HUES6 (cell line): ENCODE measurements around the gene ELMO1.

Experiments used
- H3K27ac ChIP-seq: 2 replicates; pipeline ENCODE4 v1.7.0; 2013; ENCODE audit warnings: low read depth, mild to moderate bottlenecking, low read length, inconsistent platforms
- H3K27me3 ChIP-seq: 2 replicates; pipeline ENCODE4 v1.6.1; 2013; ENCODE audit warnings: low read length; ENCODE audit not compliant: control insufficient read depth, insufficient read depth
- H3K36me3 ChIP-seq: 2 replicates; pipeline ENCODE4 v1.6.1; 2013; ENCODE audit warnings: low read length; ENCODE audit not compliant: control insufficient read depth, insufficient read depth
- H3K4me1 ChIP-seq: 2 replicates; pipeline ENCODE4 v1.6.1; 2013; ENCODE audit warnings: low read length; ENCODE audit not compliant: control insufficient read depth, insufficient read depth
- H3K4me3 ChIP-seq: 2 replicates; pipeline ENCODE4 v1.5.1; 2013; ENCODE audit warnings: low read depth, low read length
- H3K9ac ChIP-seq: one replicate; pipeline ENCODE4 v1.6.1; 2013; ENCODE audit warnings: mild to moderate bottlenecking, low read length
- H3K9me3 ChIP-seq: 2 replicates; pipeline ENCODE4 v1.6.1; 2013; ENCODE audit warnings: low read depth, low read length; ENCODE audit not compliant: control insufficient read depth, insufficient read depth

The ELMO1 gene

GRCh38 chr7:37322831-37323230 lies 125.8 kb downstream of the ELMO1 start:
- Histone ChIP-seq H3K4me3 (no peak overlapping the region), H3K27me3 (no peaks in the 10 kb centered on the region), H3K9me3 (no peaks in the 10 kb centered on the region), H3K4me1 (peaks cover 8% of the 10 kb centered on the region), H3K9ac (no peak overlapping the region), H3K36me3 (no peaks in the 10 kb centered on the region), H3K27ac (no peak overlapping the region)

GRCh38 chr7:37320848-37321468 lies 127.7 kb downstream of the ELMO1 start:
- Histone ChIP-seq H3K36me3 (no peaks in the 10 kb centered on the region), H3K9me3 (no peaks in the 10 kb centered on the region), H3K27me3 (no peaks in the 10 kb centered on the region), H3K27ac (no peak overlapping the region), H3K4me1 (no peaks in the 10 kb centered on the region), H3K9ac (no peak overlapping the region), H3K4me3 (no peak overlapping the region)

- H3K36me3 ChIP-seq = no peaks in the 10 kb centered on the region
- H3K4me1 ChIP-seq = no peaks in the 10 kb centered on the region
These were observed 128.4 kb downstream of the ELMO1 start for GRCh38 chr7:37320140-37320847.

GRCh38 chr7:37318541-37318940 lies 130.1 kb downstream of the ELMO1 start:
- Histone ChIP-seq H3K4me1 (no peaks in the 10 kb centered on the region), H3K4me3 (no peak overlapping the region), H3K9ac (no peak overlapping the region), H3K9me3 (no peaks in the 10 kb centered on the region), H3K27ac (no peak overlapping the region), H3K27me3 (no peaks in the 10 kb centered on the region), H3K36me3 (no peaks in the 10 kb centered on the region)

More at GRCh38 chr7:37320140-37320847, 128.4 kb downstream of the ELMO1 start:
- no peak overlapping the region for H3K9ac ChIP-seq
- no peak overlapping the region for H3K4me3 ChIP-seq
- H3K9me3 ChIP-seq = no peaks in the 10 kb centered on the region
- no peaks in the 10 kb centered on the region for H3K27me3 ChIP-seq
- H3K27ac ChIP-seq = no peak overlapping the region

- Histone ChIP-seq H3K27me3 (no peaks in the 10 kb centered on the region), H3K9ac (no peak overlapping the region), H3K4me1 (no peaks in the 10 kb centered on the region)
These were observed 132.6 kb downstream of the ELMO1 start for GRCh38 chr7:37315772-37316715.

GRCh38 chr7:37312608-37313007 lies 136.1 kb downstream of the ELMO1 start:
- no peak overlapping the region for H3K27ac ChIP-seq
- no peaks in the 10 kb centered on the region for H3K9me3 ChIP-seq
- H3K4me1 ChIP-seq = peaks cover 5% of the 10 kb centered on the region; the same call in 1 of the 2 replicates
- H3K27me3 ChIP-seq = no peaks in the 10 kb centered on the region
- H3K9ac ChIP-seq = no peak overlapping the region
- no peak overlapping the region for H3K4me3 ChIP-seq
- no peaks in the 10 kb centered on the region; the same call in 1 of the 2 replicates for H3K36me3 ChIP-seq

More at GRCh38 chr7:37315772-37316715, 132.6 kb downstream of the ELMO1 start:
- H3K4me3 ChIP-seq = no peak overlapping the region
- no peaks in the 10 kb centered on the region for H3K9me3 ChIP-seq
- H3K36me3 ChIP-seq = no peaks in the 10 kb centered on the region
- no peak overlapping the region for H3K27ac ChIP-seq

- Histone ChIP-seq H3K9ac (no peak overlapping the region), H3K27me3 (no peaks in the 10 kb centered on the region), H3K4me1 (peaks cover 5% of the 10 kb centered on the region; the same call in 1 of the 2 replicates), H3K36me3 (no peaks in the 10 kb centered on the region; the same call in 1 of the 2 replicates), H3K4me3 (no peak overlapping the region), H3K9me3 (no peaks in the 10 kb centered on the region), H3K27ac (no peak overlapping the region)
These were observed 137.3 kb downstream of the ELMO1 start for GRCh38 chr7:37311355-37311754.

- Histone ChIP-seq H3K36me3 (no peaks in the 10 kb centered on the region; the same call in 1 of the 2 replicates), H3K4me3 (no peak overlapping the region), H3K27ac (no peak overlapping the region), H3K9ac (no peak overlapping the region), H3K27me3 (no peaks in the 10 kb centered on the region), H3K9me3 (no peaks in the 10 kb centered on the region), H3K4me1 (peaks cover 5% of the 10 kb centered on the region; the same call in 1 of the 2 replicates)
These were observed 138.2 kb downstream of the ELMO1 start for GRCh38 chr7:37310327-37311080.

- Histone ChIP-seq H3K27me3 (no peaks in the 10 kb centered on the region), H3K9ac (no peak overlapping the region), H3K36me3 (no peaks in the 10 kb centered on the region; the same call in 1 of the 2 replicates), H3K4me1 (peaks cover 5% of the 10 kb centered on the region; the same call in 1 of the 2 replicates), H3K27ac (no peak overlapping the region), H3K4me3 (no peak overlapping the region), H3K9me3 (no peaks in the 10 kb centered on the region)
These were observed 139.2 kb downstream of the ELMO1 start for GRCh38 chr7:37309493-37309892.

- H3K36me3 ChIP-seq = no peaks in the 10 kb centered on the region; the same call in 1 of the 2 replicates
These were observed 143.7 kb downstream of the ELMO1 start for GRCh38 chr7:37304921-37305320.

More at GRCh38 chr7:37304921-37305320, 143.7 kb downstream of the ELMO1 start:
- H3K4me3 ChIP-seq = no peak overlapping the region
- H3K27ac ChIP-seq = no peak overlapping the region
- no peak overlapping the region for H3K9ac ChIP-seq
- no peaks in the 10 kb centered on the region for H3K9me3 ChIP-seq
- H3K4me1 ChIP-seq = peaks cover 5% of the 10 kb centered on the region; the same call in 1 of the 2 replicates
- H3K27me3 ChIP-seq = no peaks in the 10 kb centered on the region
